Measurements from ENCODE around the gene PNMA6E.

Gene PNMA6E

GRCh38 chrX:153365670-153366069 lies 35.5 kb downstream of the PNMA6E start:
- Histone ChIP-seq H3K4me3 (ENCODE audit: low read length) (no peak overlapping the region), H3K36me3 (ENCODE audit: insufficient read depth, low read length) (no peaks in the 10 kb centered on the region), H3K4me1 (ENCODE audit: insufficient read depth, low read length) (no peaks in the 10 kb centered on the region), H3K27ac (ENCODE audit: low read depth, low read length) (no peak overlapping the region), H3K9me3 (ENCODE audit: insufficient read depth, low read depth, low read length) (no peaks in the 10 kb centered on the region), H3K9ac (ENCODE audit: low read depth, low read length) (no peak overlapping the region), H3K27me3 (ENCODE audit: insufficient read depth, low read length) (no peaks in the 10 kb centered on the region; the same call in 1 of the 2 replicates)
- 86% methylated on average over 1 of the region's 4 CpGs for WGBS

- H3K4me1 ChIP-seq (ENCODE audit: insufficient read depth, low read length): no peaks in the 10 kb centered on the region
- no peak overlapping the region for H3K9ac ChIP-seq (ENCODE audit: low read depth, low read length)
- no peak overlapping the region for H3K4me3 ChIP-seq (ENCODE audit: low read length)
- no peak overlapping the region for H3K27ac ChIP-seq (ENCODE audit: low read depth, low read length)
- no peaks in the 10 kb centered on the region for H3K36me3 ChIP-seq (ENCODE audit: insufficient read depth, low read length)
- no peaks in the 10 kb centered on the region; the same call in 1 of the 2 replicates for H3K9me3 ChIP-seq (ENCODE audit: insufficient read depth, low read depth, low read length)
- WGBS: 92% methylated on average over 2 of the region's 2 CpGs
- H3K27me3 ChIP-seq (ENCODE audit: insufficient read depth, low read length): no peaks in the 10 kb centered on the region; the same call in 1 of the 2 replicates
These were observed 39.3 kb downstream of the PNMA6E start for GRCh38 chrX:153361781-153362397.

- H3K27ac ChIP-seq (ENCODE audit: low read depth, low read length): no peak overlapping the region
- H3K9ac ChIP-seq (ENCODE audit: low read depth, low read length): no peak overlapping the region
- no peaks in the 10 kb centered on the region; the same call in 1 of the 2 replicates for H3K9me3 ChIP-seq (ENCODE audit: insufficient read depth, low read depth, low read length)
- no peak overlapping the region for H3K4me3 ChIP-seq (ENCODE audit: low read length)
- no peaks in the 10 kb centered on the region for H3K27me3 ChIP-seq (ENCODE audit: insufficient read depth, low read length)
- no CpG with 5 or more reads among the region's 1 CpG for WGBS
- H3K36me3 ChIP-seq (ENCODE audit: insufficient read depth, low read length): no peaks in the 10 kb centered on the region
- H3K4me1 ChIP-seq (ENCODE audit: insufficient read depth, low read length): no peaks in the 10 kb centered on the region
These were observed 43.3 kb downstream of the PNMA6E start for GRCh38 chrX:153357877-153358276.

GRCh38 chrX:153353416-153353815 lies 47.7 kb downstream of the PNMA6E start:
- H3K27ac ChIP-seq (ENCODE audit: low read depth, low read length): no peak overlapping the region
- no peaks in the 10 kb centered on the region for H3K27me3 ChIP-seq (ENCODE audit: insufficient read depth, low read length)

GRCh38 chrX:153352858-153353257 lies 48.3 kb downstream of the PNMA6E start:
- Histone ChIP-seq H3K9ac (ENCODE audit: low read depth, low read length) (no peak overlapping the region), H3K9me3 (ENCODE audit: insufficient read depth, low read depth, low read length) (no peaks in the 10 kb centered on the region), H3K27ac (ENCODE audit: low read depth, low read length) (no peak overlapping the region), H3K4me3 (ENCODE audit: low read length) (no peak overlapping the region), H3K4me1 (ENCODE audit: insufficient read depth, low read length) (no peaks in the 10 kb centered on the region), H3K36me3 (ENCODE audit: insufficient read depth, low read length) (peaks cover 16% of the 10 kb centered on the region), H3K27me3 (ENCODE audit: insufficient read depth, low read length) (no peaks in the 10 kb centered on the region)
- WGBS: 92% methylated on average over 3 of the region's 3 CpGs

More at GRCh38 chrX:153353416-153353815, 47.7 kb downstream of the PNMA6E start:
- Histone ChIP-seq H3K9me3 (ENCODE audit: insufficient read depth, low read depth, low read length) (no peaks in the 10 kb centered on the region), H3K4me1 (ENCODE audit: insufficient read depth, low read length) (no peaks in the 10 kb centered on the region), H3K4me3 (ENCODE audit: low read length) (no peak overlapping the region), H3K9ac (ENCODE audit: low read depth, low read length) (no peak overlapping the region), H3K36me3 (ENCODE audit: insufficient read depth, low read length) (peaks cover 12% of the 10 kb centered on the region)
- WGBS: 82% methylated on average over 12 of the region's 12 CpGs

GRCh38 chrX:153351981-153352380 lies 49.2 kb downstream of the PNMA6E start:
- WGBS: 95% methylated on average over 8 of the region's 8 CpGs
- Histone ChIP-seq H3K4me3 (ENCODE audit: low read length) (no peak overlapping the region), H3K4me1 (ENCODE audit: insufficient read depth, low read length) (no peaks in the 10 kb centered on the region), H3K36me3 (ENCODE audit: insufficient read depth, low read length) (peaks cover 24% of the 10 kb centered on the region), H3K27ac (ENCODE audit: low read depth, low read length) (no peak overlapping the region), H3K9me3 (ENCODE audit: insufficient read depth, low read depth, low read length) (no peaks in the 10 kb centered on the region), H3K9ac (ENCODE audit: low read depth, low read length) (no peak overlapping the region), H3K27me3 (ENCODE audit: insufficient read depth, low read length) (no peaks in the 10 kb centered on the region)

GRCh38 chrX:153349952-153350351 lies 51.2 kb downstream of the PNMA6E start:
- H3K27ac ChIP-seq (ENCODE audit: low read depth, low read length): no peak overlapping the region
- H3K4me3 ChIP-seq (ENCODE audit: low read length): no peak overlapping the region
- H3K9me3 ChIP-seq (ENCODE audit: insufficient read depth, low read depth, low read length): no peaks in the 10 kb centered on the region
- H3K36me3 ChIP-seq (ENCODE audit: insufficient read depth, low read length): peaks cover 24% of the 10 kb centered on the region
- no peaks in the 10 kb centered on the region for H3K4me1 ChIP-seq (ENCODE audit: insufficient read depth, low read length)
- H3K27me3 ChIP-seq (ENCODE audit: insufficient read depth, low read length): no peaks in the 10 kb centered on the region
- WGBS: 94% methylated on average over 5 of the region's 5 CpGs
- H3K9ac ChIP-seq (ENCODE audit: low read depth, low read length): no peak overlapping the region

- H3K9ac ChIP-seq (ENCODE audit: low read depth, low read length): no peak overlapping the region
- H3K4me1 ChIP-seq (ENCODE audit: insufficient read depth, low read length): no peaks in the 10 kb centered on the region
- peaks cover 30% of the 10 kb centered on the region for H3K36me3 ChIP-seq (ENCODE audit: insufficient read depth, low read length)
- no peak overlapping the region for H3K27ac ChIP-seq (ENCODE audit: low read depth, low read length)
- no peak overlapping the region for H3K4me3 ChIP-seq (ENCODE audit: low read length)
- no peaks in the 10 kb centered on the region for H3K9me3 ChIP-seq (ENCODE audit: insufficient read depth, low read depth, low read length)
- 95% methylated on average over 8 of the region's 8 CpGs for WGBS
- no peaks in the 10 kb centered on the region for H3K27me3 ChIP-seq (ENCODE audit: insufficient read depth, low read length)
These were observed 52.7 kb downstream of the PNMA6E start for GRCh38 chrX:153348421-153348820.

- H3K36me3 ChIP-seq (ENCODE audit: insufficient read depth, low read length): peaks cover 30% of the 10 kb centered on the region
- WGBS: 94% methylated on average over 38 of the region's 38 CpGs
- H3K27me3 ChIP-seq (ENCODE audit: insufficient read depth, low read length): no peaks in the 10 kb centered on the region
- H3K4me1 ChIP-seq (ENCODE audit: insufficient read depth, low read length): no peaks in the 10 kb centered on the region
- no peak overlapping the region for H3K9ac ChIP-seq (ENCODE audit: low read depth, low read length)
- no peak overlapping the region for H3K4me3 ChIP-seq (ENCODE audit: low read length)
- H3K27ac ChIP-seq (ENCODE audit: low read depth, low read length): no peak overlapping the region
- H3K9me3 ChIP-seq (ENCODE audit: insufficient read depth, low read depth, low read length): no peaks in the 10 kb centered on the region
These were observed 53.6 kb downstream of the PNMA6E start for GRCh38 chrX:153347530-153347929.
